Renal cortex interstitium (tissue), 11 donors: ENCODE measurements around the gene TNFRSF8. TPM values are rescaled to one million over a fixed set of nuclear protein-coding genes. Genes with fewer than 3 reads are reported as not detected.
A peak's percentile ranks its signal among the peaks of the same experiment; 100 is the strongest.

Experiments used
- DNase-seq, 11 donors: peaks; one replicate each; pipeline ENCODE4 v3.0.0-alpha.2; 2013; ENCODE audit warnings: low read depth in 9 of 11, low spot score in 4 of 11; ENCODE audit errors: extremely low read depth in 1 of 11
- polyA plus RNA-seq, 3 donors: library from polyadenylated mRNA; unstranded; fragments of 120-200 nt; gene quantifications; one replicate each; pipeline ENCODE4 v1.2.1, GENCODE V29; 2013; ENCODE audit not compliant: insufficient read length in 3 of 3

TNFRSF8 gene
- polyA plus RNA-seq, 3 donors, result 0.32 to 0.55 (median 0.44) TPM

DNA sequence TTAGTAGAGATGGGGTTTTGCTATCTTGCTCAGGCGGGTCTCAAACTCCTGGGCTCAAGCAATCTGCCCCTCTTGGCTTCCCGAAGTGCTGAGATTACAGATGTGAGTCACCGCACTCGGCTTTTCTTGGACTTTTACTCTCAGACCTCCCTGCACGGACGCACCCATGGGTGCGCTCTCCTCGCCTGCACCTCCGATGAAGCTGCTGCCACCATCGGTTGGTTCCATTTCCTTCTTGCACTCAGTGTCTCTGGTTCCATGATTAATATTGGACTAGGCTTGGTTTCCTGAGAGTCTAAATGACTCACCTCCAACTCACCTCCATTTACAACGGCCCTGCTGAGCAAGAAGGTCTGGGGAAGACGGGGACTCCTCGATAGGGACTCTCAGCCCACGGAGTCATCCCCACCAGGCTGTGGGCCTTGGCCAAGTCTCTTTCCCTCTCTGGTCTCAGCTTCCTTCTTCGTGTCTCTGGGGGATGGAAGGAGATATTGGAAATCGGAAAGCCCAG is 6.7 kb upstream of the TNFRSF8 start:
- no peak for DNase-seq

DNA sequence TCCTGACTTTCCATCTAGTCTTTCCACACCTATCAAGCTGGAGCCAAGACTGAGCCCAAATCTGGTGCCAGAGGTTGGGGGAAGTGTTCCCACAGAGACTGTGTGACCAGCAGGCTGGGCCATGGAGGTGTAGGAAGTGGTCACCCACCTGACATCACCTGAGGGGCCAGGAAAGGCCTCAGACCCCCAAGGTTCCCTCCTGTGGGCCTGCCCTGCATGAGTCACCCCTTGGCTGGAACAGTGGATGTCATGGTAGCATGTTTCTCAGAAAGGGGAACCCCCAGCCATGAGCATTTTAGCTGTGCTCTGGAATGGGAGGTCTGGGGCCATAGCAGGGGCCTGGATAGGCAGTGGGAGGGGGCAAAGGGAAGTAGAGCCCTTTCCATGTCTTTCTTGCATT is 5.7 kb upstream of the TNFRSF8 start:
- DNase-seq, result no peak

DNA sequence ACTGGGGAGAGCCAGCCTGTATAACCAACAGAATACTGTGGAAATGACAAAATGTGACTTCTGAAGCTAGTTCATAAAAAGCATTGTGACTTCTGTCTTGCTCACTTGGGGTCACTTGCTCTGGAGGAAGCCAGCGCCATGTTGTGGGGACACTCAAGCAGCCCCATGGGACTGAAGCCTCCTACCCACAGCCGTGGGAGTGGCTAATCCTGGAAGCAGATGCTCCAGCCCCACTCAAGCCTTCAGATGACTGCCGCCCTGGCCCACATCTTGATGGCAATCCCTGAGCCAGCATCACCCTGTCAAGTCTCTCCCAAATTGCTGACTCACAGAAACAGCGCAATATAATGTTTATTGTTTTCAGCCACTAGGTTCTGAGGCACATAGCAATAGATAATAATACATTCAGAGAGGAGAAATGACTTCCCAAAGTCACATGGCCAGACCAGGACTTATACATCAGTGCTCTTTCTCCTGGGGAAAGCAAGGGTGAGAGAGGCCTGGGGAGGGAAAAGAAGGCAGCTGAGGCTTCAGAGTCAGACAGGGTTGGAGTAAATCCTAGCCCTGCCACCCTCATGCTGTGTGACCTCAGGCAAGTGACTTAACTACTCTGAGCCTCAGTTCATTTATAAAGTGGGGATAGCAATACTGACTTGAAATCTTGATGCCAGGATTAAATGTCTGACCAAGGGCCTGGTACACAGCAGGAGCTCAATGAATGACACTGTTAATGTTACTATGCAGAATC is 5.0 kb upstream of the TNFRSF8 start:
- no peak for DNase-seq

DNA sequence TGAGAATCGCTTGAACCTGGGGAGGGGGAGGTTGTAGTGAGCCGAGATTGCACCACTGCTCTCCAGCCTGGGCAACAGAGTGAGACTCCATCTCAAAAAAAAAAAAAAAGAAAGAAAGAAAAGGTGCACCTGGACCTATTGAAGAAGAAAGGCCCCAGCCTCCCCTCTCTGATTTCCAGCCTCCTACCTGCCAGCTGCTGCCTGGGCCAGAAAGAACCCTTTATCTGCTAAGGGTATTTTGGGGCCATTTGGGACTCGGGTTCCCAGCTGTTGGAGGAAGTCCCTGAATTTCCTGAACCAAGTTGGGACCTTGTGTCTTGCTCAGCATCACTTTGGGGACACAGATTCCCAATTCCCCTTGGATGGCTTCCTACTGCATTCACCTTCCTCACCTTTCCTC is 3.9 kb upstream of the TNFRSF8 start:
- no peak for DNase-seq

DNA sequence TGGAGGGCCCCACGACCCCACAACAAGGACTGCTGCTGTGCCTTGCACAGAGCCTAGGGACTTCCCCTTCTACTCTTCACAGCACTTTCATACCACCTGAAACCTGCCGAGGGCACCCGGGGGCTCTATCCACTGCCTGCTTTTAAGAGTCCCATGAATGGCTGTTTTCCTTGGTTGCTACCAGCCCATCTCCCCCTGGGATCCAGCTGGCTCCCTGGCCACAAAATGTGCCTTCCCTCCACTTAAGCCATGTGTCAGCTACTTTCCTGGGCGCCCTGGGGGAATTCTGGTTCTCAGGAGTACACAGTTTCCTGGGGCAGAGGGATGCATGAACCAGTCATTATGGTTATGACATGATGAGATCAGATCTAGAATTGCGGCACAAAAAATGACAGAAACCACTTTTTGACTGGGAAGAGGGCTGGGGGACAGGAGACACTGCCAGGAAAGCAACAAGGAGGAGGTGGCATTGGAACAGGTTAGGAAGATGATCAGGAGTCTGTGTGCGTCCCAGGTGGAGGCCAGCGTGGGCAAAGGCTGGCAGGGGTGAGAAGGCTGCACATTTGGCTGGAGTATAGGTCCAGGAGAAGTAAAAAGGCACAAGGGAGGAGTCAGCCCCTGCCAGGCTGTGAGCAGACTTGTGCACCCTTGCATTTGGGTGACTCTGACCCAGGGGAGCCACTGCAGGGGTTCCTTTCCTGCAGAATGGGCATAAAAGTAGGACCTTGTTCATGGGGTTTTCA is 3.2 kb upstream of the TNFRSF8 start:
- DNase-seq, result no peak

DNA sequence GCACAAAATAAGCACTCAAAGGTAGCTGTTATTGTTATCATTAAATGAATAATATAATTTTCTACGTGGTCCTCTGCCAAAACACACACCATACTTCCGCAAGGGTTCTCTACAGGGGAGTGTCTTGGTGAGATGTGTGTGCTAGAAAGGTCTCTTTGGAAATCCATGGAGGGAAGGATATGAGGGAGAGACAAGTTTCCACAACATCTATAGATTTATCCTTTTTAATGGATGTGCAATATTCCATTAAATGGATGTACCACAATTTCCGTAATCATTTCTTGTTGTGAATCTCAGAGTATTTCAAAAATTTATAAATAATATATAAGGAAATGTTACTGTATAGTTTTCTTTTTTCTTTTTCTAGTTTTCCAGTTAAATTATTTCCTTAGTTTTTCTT is 2.6 kb upstream of the TNFRSF8 start:
- no peak for DNase-seq

DNA sequence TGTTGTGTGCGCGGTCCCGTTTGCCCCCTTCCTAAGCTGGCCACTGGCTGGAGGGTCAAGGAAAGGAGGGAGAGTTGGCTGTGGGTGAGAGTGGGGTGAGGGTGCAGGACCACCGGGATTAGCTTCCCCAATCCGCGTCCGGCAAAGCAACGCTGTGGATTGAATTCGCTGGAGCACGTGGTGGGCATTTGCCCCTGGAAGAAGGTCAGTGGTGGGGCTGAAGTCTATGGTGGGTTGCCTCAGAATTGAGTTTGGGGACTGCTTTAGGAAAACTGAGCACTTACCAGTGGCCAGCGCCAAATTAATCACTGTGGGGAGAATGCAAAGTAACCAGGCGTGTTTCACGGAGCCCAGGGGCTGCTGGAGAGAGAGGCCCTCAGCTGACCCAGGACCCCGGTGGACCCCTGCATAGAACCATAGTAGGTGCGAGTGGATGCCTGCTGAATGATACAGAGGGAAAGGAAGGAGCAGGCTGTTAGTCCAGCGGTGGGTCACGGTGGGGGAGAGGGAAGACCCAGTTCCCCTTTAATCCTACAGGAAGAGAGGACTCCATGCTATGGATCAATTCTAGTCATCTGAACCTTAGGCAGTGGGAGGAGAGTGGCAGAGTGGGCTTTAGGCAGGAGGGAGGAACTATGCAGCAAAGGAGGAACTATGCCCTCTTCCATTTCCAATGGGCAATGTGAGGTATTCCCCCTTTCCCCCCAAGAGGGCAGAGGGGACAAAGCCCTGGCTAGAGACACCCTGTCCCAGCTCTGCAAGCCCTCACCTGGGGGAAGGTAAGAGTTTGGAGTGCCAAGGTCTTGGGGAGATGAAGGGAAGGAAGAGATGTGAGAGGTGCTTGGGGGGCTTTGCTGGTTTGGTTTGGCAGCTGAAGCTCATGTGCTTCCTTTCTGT is 1.2 kb downstream of the TNFRSF8 start:
- DNase-seq, result no peak

DNA sequence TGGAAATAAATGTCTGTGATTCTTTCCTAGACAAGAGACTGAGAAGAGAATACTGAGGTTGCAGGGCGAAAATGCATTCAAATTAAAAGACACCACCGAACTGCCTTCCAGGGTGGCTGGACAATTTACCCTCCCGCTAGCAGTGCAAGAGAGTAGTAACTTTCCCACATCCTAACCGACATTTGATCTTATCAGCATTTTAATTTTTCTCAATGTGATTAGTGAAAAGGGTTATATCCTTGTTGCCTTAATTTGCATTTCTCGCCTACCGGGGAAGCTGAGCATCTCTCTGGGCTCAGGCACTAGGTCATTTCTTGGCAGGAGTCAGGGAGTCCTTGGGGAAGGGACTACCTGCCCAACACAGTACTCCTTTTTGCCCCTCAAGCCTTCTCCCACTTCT is 2.8 kb downstream of the TNFRSF8 start:
- no peak for DNase-seq

DNA sequence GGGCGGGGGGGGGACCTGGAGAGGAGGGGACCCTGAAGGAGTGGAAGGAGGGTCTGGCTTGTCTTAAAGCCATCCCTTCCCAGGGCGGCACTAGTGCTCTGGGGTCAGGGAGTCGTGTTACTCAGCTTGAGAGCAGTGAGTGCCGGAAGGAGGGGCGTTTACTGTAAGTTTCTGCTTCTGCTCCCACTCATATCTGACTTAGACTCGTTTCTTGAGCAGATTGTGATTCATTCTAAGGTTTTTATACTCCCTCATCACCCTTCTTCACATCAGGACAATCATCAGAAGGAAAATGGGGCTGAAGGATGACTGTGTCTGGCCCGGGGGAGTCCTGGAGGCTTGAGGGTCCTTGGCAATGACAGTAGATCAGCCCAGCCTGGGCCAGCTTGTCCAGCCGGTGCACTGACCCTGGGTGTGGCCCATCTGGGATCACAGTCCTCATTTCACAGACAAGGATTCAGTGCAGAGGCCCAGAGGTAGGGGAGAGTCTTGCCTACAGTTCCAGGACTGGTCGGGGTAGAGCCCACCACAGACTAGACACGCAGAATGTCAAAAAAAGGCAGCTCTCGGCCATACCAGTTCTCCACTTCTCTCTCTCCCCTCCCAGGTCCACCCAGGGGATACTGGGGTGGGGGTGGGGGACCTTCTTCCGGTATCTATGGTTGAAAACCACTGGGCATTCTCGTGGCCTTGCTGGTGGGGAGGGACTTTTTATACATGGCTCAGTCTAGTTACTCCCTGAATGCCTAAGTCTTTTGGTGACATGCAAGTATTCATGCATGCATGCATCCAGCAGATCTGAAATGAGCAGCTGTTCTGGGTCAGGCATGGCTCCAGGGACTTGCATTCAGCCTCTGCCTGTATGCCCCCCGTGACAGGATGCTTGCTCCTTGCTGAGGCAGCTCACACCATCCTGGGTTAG is 5.1 kb downstream of the TNFRSF8 start:
- peak in 4 of 11 donors; percentile 36 to 62 (median 46) for DNase-seq

DNA sequence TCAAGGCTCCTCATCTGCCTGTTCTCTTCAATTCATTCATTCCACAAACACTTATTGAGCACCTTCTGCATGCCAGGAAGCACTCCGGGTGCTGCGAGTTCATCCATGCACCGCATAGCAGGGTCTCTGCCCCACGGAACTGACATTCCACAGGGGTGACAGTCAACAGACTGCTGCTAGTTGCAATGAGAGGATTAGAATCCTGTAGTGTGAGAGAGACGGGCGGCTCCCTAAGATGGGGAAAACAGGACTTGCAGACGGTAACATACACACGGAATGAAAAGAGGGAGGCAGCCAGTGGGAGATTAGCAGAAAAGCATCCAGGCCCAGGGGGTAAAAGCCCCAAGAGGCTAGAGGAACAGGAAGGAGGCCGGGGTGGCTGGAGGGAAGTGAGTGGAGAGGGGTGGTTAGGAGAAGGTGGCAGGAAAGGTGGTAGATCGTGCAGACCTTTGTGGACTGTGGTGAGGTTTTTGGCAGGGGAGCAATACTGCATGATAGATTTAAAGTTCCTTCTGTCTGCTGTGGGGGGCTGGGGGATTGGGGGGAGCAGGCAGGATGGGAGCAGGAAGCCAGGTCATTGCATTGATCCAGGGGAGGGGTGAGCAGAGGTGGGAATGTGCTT is 6.6 kb downstream of the TNFRSF8 start:
- DNase-seq, result no peak

DNA sequence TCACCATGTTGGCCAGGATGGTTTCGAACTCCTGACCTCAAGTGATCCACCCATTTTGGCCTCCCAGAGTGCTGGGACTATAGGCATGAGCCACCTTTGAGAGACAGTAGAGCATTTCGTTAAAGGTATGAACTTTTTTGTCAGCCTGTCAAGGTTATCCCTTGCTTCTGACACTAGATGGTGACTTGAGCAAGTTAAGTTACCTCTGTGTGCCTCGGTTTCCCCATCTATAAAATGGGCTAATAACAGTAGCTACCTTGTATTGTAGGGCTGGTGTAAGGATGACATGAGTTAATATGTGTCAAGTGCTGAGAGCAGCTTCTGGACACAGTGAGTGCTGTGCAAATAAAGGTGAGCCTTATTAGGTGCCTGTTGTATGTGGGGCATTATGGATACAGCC is 8.8 kb downstream of the TNFRSF8 start:
- no peak for DNase-seq

DNA sequence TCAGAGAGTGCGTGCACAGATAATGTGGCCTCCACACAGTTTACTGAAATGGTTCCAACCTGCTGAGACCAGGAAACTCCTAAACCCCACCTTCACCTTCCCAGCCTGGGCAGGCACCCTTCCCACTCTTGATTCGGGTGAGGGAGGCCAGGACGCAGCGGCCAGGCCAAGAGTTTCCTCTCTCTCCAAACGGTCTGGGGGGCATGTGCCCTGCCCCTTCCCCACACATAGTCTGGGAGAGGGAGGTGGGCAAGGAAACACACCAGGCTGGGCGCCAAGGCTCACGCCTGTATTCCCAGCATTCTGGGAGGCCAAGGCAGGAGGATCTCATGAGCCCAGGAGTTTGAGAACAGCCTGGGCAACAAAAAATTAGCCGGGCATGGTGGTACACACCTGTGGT is 9.6 kb downstream of the TNFRSF8 start:
- no peak for DNase-seq

DNA sequence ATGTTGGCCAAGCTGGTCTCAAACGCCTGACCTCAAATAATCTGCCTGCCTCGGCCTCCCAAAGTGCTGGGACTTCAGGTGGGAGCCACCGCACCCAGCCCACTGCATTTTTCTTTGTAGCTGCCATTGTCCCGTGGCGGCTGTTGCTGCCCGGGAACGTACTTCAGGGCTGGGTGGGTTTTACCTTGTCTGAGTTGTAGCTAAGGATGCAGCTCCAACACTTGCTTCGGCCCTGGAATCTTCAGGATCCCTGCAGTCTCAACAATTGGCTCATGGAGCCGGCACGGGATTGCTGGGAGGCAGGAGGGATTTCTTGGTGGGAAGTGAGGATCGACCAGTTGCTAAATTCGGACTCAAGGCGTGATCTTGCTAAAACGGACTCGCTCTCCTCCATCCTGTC is 10.7 kb downstream of the TNFRSF8 start:
- no peak for DNase-seq

DNA sequence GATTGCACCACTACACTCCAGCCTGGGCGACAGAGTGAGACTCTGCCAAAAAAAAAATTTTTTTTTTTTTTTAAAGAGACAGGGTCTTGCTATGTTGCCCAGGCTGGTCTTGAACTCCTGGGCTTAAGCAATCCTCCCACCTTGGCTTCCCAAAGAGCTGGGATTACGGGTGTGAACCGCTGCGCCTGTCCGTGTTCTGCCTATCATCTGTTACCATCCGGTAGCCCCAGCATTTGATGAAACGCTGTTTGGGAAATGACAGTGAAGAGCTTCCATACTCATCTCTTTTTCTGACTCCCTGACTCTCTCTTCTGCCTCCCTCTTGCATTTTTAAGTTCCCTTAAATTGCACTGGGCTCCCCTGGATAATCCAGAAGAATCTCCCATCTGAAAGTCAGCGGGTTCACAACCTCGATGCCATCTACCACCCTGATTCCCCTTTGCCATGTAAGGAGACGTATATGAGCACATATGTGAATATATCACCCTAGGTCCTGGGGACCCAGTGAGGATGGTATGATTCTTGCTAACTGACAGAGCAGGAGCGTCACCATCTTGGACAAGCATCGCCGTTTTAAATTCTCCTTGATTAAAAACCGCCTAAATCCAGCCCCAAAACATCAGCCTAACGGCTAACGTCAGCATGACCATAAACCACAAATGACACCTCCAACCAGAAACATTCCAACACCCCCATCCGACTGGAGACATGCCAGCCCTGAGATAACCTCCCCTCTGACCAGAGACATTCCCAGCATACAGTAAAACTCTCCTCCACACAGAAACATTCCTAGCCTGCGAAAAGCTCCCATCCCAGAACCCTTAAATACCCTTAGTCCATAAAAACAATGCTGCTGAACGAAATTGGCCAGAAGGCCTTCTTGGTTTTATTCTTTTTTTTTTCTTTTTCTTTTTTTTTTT is 12.4 kb downstream of the TNFRSF8 start:
- DNase-seq, result peak; percentile 53 to 82 (median 74)

DNA sequence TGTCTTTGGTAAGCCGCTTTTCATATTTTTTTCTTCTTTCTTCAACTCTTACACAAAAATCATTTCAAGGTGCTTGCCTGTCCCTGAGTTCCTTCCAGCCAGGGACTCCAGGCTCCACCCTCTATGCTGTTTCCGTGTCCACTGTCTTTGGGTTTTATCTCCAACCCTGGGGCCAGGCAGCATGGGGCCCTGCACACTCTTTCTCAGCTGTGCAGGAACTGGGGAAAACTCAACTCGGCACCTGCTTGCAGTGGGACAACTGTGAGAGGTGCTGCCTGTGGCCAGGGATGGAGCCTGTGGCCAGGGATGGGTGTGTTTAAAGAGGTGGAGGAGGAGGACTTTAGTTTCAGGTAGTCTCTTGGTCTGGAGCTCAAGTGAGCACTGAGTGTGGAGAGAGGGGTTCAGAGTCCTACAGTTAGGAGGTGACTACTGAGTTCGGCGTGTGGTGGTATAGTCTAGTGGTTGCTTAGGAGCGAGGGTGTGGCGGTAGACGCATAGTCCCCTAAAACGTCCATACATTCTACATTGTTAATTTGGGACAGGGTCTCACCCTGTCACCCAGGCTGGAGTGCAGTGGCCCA is 13.4 kb downstream of the TNFRSF8 start:
- DNase-seq, result no peak

DNA sequence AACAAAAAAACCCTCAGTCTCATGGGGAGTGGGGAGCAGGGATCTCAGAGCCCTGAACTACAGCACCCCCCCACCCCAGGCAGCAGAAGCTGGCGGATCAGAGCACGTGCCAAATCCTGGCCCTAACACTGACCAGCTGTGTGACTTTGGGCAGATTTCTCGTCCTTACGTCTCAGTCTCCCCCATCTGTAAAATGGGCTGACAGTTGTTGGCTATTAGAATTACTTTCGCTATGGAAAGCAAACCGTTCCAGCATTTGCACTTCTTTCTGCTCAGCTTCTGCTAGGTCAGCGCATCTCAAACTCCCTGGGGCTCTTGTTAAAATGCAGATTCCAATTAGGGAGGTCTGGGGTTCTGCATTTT is 15.5 kb downstream of the TNFRSF8 start:
- DNase-seq, result no peak
